HepG2 (cell line): ENCODE results near the gene VAV2. TPM values are rescaled to one million over a fixed set of nuclear protein-coding genes. Genes with fewer than 3 reads are reported as not detected.

Source experiments
- ATAC-seq: fragments of 200-7000 bp; cut with Tn5 transposase; 3 replicates; pipeline ENCODE4 v1.9.1; 2020; ENCODE audit warnings: mild to moderate bottlenecking, moderate library complexity
- BruUV-seq: library from RNA; stranded (reverse); fragments of 400-500 nt; replicated peaks from 2 replicates; lab custom pipeline; 2021; lab: Mats Ljungman, UMichigan
- CTCF ChIA-PET: fragments of 300-600 bp; formaldehyde crosslinking; extraction: SDS; loops from one replicate; lab custom pipeline; 2021; ENCODE audit warnings: low total read pairs, inconsistent platforms, low intra/inter-chr PET ratio; lab: Yijun Ruan, JAX
- POLR2A ChIA-PET: fragments of 350-600 bp; sonication (Branson Sonifier 250); formaldehyde crosslinking; loops from one replicate; lab custom pipeline; 2020; ENCODE audit warnings: antibody characterized with exemption, inconsistent platforms; lab: Yijun Ruan, JAX
- DNase-seq: peaks from one replicate; pipeline ENCODE4 v3.0.0-alpha.2; 2015; ENCODE audit warnings: low spot score
- FAIRE-seq: peaks from 3 replicates; lab custom pipeline; 2011; peaks lifted over from hg19 to GRCh38; lab: Jason Lieb, UNC
- H2AFZ ChIP-seq: one replicate; pipeline ENCODE4 v1.6.1; 2011; ENCODE audit warnings: low read length, inconsistent platforms
- H3K27ac ChIP-seq: fragments of 300-600 bp; 3 replicates; pipeline ENCODE4 v1.8.0; 2011; ENCODE audit warnings: mixed run types, mild to moderate bottlenecking, mixed read lengths, low read length, inconsistent platforms; ENCODE audit not compliant: insufficient read depth; ENCODE audit errors: extremely low read length
- H3K27me3 ChIP-seq, 2 experiments: fragments of 200-600 bp in 1 of 2; 2 replicates in 1 of 2; 3 replicates in 1 of 2; pipeline versions ENCODE4 v1.6.0 to v1.8.0; 2011; ENCODE audit warnings: low read length in 2 of 2, mild to moderate bottlenecking in 2 of 2, moderate library complexity in 2 of 2, inconsistent platforms in 1 of 2; ENCODE audit not compliant: insufficient read depth in 2 of 2, control insufficient read depth in 1 of 2
- H3K36me3 ChIP-seq, 2 experiments: fragments of 200-600 bp in 1 of 2; replicated peaks in 1 of 2; 2 replicates in 1 of 2; 3 replicates in 1 of 2; pipeline versions ENCODE4 v1.5.1 to v1.8.0; 2011; ENCODE audit warnings: low read length in 2 of 2, inconsistent platforms in 1 of 2; ENCODE audit not compliant: insufficient read depth in 2 of 2, control insufficient read depth in 1 of 2
- H3K4me1 ChIP-seq: 2 replicates; pipeline ENCODE4 v1.5.1; 2012; ENCODE audit warnings: low read length, inconsistent platforms; ENCODE audit not compliant: insufficient read depth
- H3K4me2 ChIP-seq: 2 replicates; pipeline ENCODE4 v1.6.0; 2011; ENCODE audit warnings: low read depth, low read length, inconsistent platforms
- H3K4me3 ChIP-seq, 3 experiments: fragments of 200-600 bp in 1 of 3; sonication (generic), shearing (Covaris generic) in 1 of 3; replicated peaks in 1 of 3; 2 replicates each; pipeline ENCODE4 v1.5.1; 2011 to 2016; ENCODE audit warnings: low read length in 3 of 3, inconsistent platforms in 2 of 3, low read depth in 2 of 3, mild to moderate bottlenecking in 2 of 3, control low read depth in 1 of 3, mixed read lengths in 1 of 3; ENCODE audit not compliant: insufficient read depth in 1 of 3
- H3K79me2 ChIP-seq: one replicate; pipeline ENCODE4 v1.6.1; 2011; ENCODE audit warnings: low read length, inconsistent platforms; ENCODE audit not compliant: insufficient read depth
- H3K9ac ChIP-seq: 2 replicates; pipeline ENCODE4 v1.6.0; 2011; ENCODE audit warnings: mild to moderate bottlenecking, low read depth, low read length, inconsistent platforms; ENCODE audit not compliant: insufficient read depth
- H3K9me3 ChIP-seq: 2 replicates; pipeline ENCODE4 v1.5.1; 2012; ENCODE audit warnings: mild to moderate bottlenecking, low read length
- H4K20me1 ChIP-seq: 2 replicates; pipeline ENCODE4 v1.6.0; 2011; ENCODE audit warnings: inconsistent platforms, mild to moderate bottlenecking, low read length, moderate library complexity; ENCODE audit not compliant: insufficient read depth
- ERF ChIP-seq: IDR thresholded peaks from 2 replicates; pipeline ENCODE4 v1.6.1; 2018; ENCODE audit warnings: missing biosample characterization, missing genetic modification reagents
- GATA4 ChIP-seq: sonication (generic); IDR thresholded peaks from 2 replicates; pipeline ENCODE4 v1.6.1; 2016; ENCODE audit warnings: antibody characterized with exemption, low read depth, borderline replicate concordance
- GLMP ChIP-seq: sonication (generic); formaldehyde crosslinking; IDR thresholded peaks from 2 replicates; pipeline ENCODE4 v1.9.0; 2021; ENCODE audit warnings: missing genetic modification reagents, mild to moderate bottlenecking, borderline replicate concordance
- GPN1 ChIP-seq: sonication (generic); formaldehyde crosslinking; IDR thresholded peaks from 2 replicates; pipeline ENCODE4 v1.5.1; 2020; ENCODE audit warnings: missing genetic modification reagents, borderline replicate concordance
- HDAC1 ChIP-seq: sonication (generic); formaldehyde crosslinking; IDR thresholded peaks from 2 replicates; pipeline ENCODE4 v1.5.1; 2020; ENCODE audit warnings: mild to moderate bottlenecking, missing genetic modification reagents
- HNRNPL ChIP-seq: fragments of 200-400 bp; formaldehyde crosslinking; IDR thresholded peaks from 2 replicates; pipeline ENCODE4 v1.6.1; 2017; ENCODE audit warnings: mild to moderate bottlenecking, low read depth, low read length
- MAFG ChIP-seq: sonication (generic); formaldehyde crosslinking; IDR thresholded peaks from 2 replicates; pipeline ENCODE4 v1.5.1; 2020; ENCODE audit warnings: mild to moderate bottlenecking, missing genetic modification reagents
- NFAT5 ChIP-seq: sonication (generic); formaldehyde crosslinking; IDR thresholded peaks from 2 replicates; pipeline ENCODE4 v1.4.0; 2020; ENCODE audit warnings: missing genetic modification reagents
- POGZ ChIP-seq: sonication (generic); formaldehyde crosslinking; IDR thresholded peaks from 2 replicates; pipeline ENCODE4 v1.4.0; 2020; ENCODE audit warnings: mild to moderate bottlenecking, missing genetic modification reagents
- RNF219 ChIP-seq: sonication (generic); formaldehyde crosslinking; IDR thresholded peaks from 2 replicates; pipeline ENCODE4 v1.5.0; 2020; ENCODE audit warnings: mild to moderate bottlenecking, missing genetic modification reagents
- TFDP1 ChIP-seq: IDR thresholded peaks from 2 replicates; pipeline ENCODE4 v1.6.1; 2016; ENCODE audit warnings: missing compliant biosample characterization, missing genetic modification reagents, borderline replicate concordance
- THAP7 ChIP-seq: sonication (generic); formaldehyde crosslinking; IDR thresholded peaks from 2 replicates; pipeline ENCODE4 v1.8.1; 2023; ENCODE audit warnings: mild to moderate bottlenecking, missing genetic modification reagents
- U2AF2 ChIP-seq: fragments of 200-400 bp; formaldehyde crosslinking; IDR thresholded peaks from 2 replicates; pipeline ENCODE4 v1.6.1; 2017; ENCODE audit warnings: low read depth, mild to moderate bottlenecking, low read length
- ZNF484 ChIP-seq: sonication (generic); formaldehyde crosslinking; IDR thresholded peaks from 2 replicates; pipeline ENCODE4 v1.5.1; 2020; ENCODE audit warnings: mild to moderate bottlenecking, low read depth, missing genetic modification reagents, borderline replicate concordance
- ZNF605 ChIP-seq: sonication (generic); formaldehyde crosslinking; IDR thresholded peaks from 2 replicates; pipeline ENCODE4 v1.8.0; 2022; ENCODE audit warnings: mild to moderate bottlenecking, missing genetic modification reagents
- WGBS: methylation state at CpG from one replicate; pipeline ENCODE4 v1.1.6; 2017; ENCODE audit warnings: low lambda C conversion rate; 5-methylcytosine and 5-hydroxymethylcytosine counted together
- in situ Hi-C: cut with HindIII; loops from 2 replicates; pipeline ENCODE4 v1.10.0; 2017; ENCODE audit warnings: low pct_unique_long_range_greater_than_20kb; ENCODE audit not compliant: extremely low pct_ligation_motif_present
- intact Hi-C: fragments of 100-400 bp; cut with micrococcal nuclease; formaldehyde crosslinking; loops from one replicate; pipeline ENCODE4 v1.10.0; 2022; ENCODE audit not compliant: unreplicated experiment
- polyA plus RNA-seq, 8 experiments: library from polyadenylated mRNA; depleted of rRNA in 3 of 8; stranded (reverse) in 7 of 8; unstranded in 1 of 8; fragments of >200 nt; fragmentation: Illumina TruSeq in 4 of 8; extraction: Trizol in 4 of 8; gene quantifications; 2 replicates each; pipeline versions ENCODE4 v1.2.1 to v1.2.3, GENCODE V29; 2011 to 2016; ENCODE audit warnings: low read depth in 4 of 8, missing spikeins in 1 of 8, mixed read lengths in 1 of 8; ENCODE audit not compliant: insufficient read depth in 1 of 8
- total RNA-seq, 5 experiments: library from RNA; depleted of rRNA; stranded (reverse); fragments of >200 nt; fragmentation: Illumina TruSeq; extraction: Trizol; gene quantifications; 2 replicates each; pipeline ENCODE4 v1.2.3, GENCODE V29; 2016; ENCODE audit warnings: low read depth in 1 of 5

Gene VAV2
- total and polyA plus RNA-seq, 2 of the 13 experiments (the other 11 are each of a cell fraction or from before 2014, with no cell fraction given): 22.5 to 22.9 TPM

GRCh38 chr9:133895335-133895734, 96.8 kb downstream of the VAV2 start:
- Histone ChIP-seq H3K79me2 (peaks cover 25% of the 10 kb centered on the region), H3K4me1 (peaks cover 65% of the 10 kb centered on the region), H3K27ac (peak overlapping the region; percentile 96), H3K9me3 (no peaks in the 10 kb centered on the region), H4K20me1 (no peaks in the 10 kb centered on the region), H3K36me3 (peaks cover 2 to 6% of the 10 kb centered on the region in 2 experiments; a peak in 2 of 5 replicates), H3K27me3 (no peaks in the 10 kb centered on the region), H3K9ac (no peak overlapping the region), H3K4me3 (no peak overlapping the region), H2AFZ (no peak overlapping the region), H3K4me2 (no peak overlapping the region)
- in situ Hi-C loops: no loop called here
- WGBS: 89% methylated on average over 11 of the region's 11 CpGs
- ChIA-PET CTCF (no interaction called here), POLR2A (no interaction called here)
- no TSS peak for BruUV-seq
- DNase-seq (no peak), FAIRE-seq (no peak), ATAC-seq (no peak)
- TF ChIP-seq U2AF2: no peak
- TF ChIP-seq RNF219 (CRISPR knock-in tag): no peak
- TF ChIP-seq HNRNPL: no peak
- no peak for TF ChIP-seq ZNF484 (CRISPR knock-in tag)
- no peak for TF ChIP-seq GATA4
- no peak for TF ChIP-seq NFAT5 (CRISPR knock-in tag)
- TF ChIP-seq HDAC1 (CRISPR knock-in tag): no peak
- TF ChIP-seq GPN1 (CRISPR knock-in tag): no peak
- no peak for TF ChIP-seq ZNF605 (CRISPR knock-in tag)
- no peak for TF ChIP-seq MAFG (CRISPR knock-in tag)
- TF ChIP-seq ERF: no peak
- TF ChIP-seq GLMP (CRISPR knock-in tag): no peak
- no peak for TF ChIP-seq THAP7 (CRISPR knock-in tag)
- TF ChIP-seq POGZ (CRISPR knock-in tag): no peak
- no peak for TF ChIP-seq TFDP1 (CRISPR knock-in tag)
- intact Hi-C loops: no loop called here
